Parathyroid adenoma (tissue), 2 donors: Measurements from ENCODE around the gene BIN1.

ENCODE experiments used
- H2AFZ ChIP-seq: fragments of 300-600 bp; sonication (generic); one replicate; pipeline ENCODE4 v1.7.0; 2017; ENCODE audit warnings: antibody characterized with exemption, mild to moderate bottlenecking
- H3K27ac ChIP-seq: fragments of 300-600 bp; sonication (generic); one replicate; pipeline ENCODE4 v1.7.0; 2017
- H3K27me3 ChIP-seq: fragments of 300-600 bp; sonication (generic); one replicate; pipeline ENCODE4 v1.7.0; 2017; ENCODE audit warnings: low read length; ENCODE audit not compliant: control insufficient read depth, insufficient read depth
- H3K36me3 ChIP-seq: fragments of 300-600 bp; sonication (generic); one replicate; pipeline ENCODE4 v1.7.0; 2017; ENCODE audit warnings: low read length; ENCODE audit not compliant: control insufficient read depth, insufficient read depth
- H3K4me1 ChIP-seq: fragments of 300-600 bp; sonication (generic); one replicate; pipeline ENCODE4 v1.7.0; 2017; ENCODE audit warnings: control low read depth
- H3K4me2 ChIP-seq: fragments of 300-600 bp; sonication (generic); one replicate; pipeline ENCODE4 v1.7.0; 2017; ENCODE audit warnings: low read length
- H3K4me3 ChIP-seq: fragments of 300-600 bp; sonication (generic); one replicate; pipeline ENCODE4 v1.7.0; 2017; ENCODE audit warnings: low read depth, low read length
- H3K79me2 ChIP-seq: fragments of 300-600 bp; sonication (generic); one replicate; pipeline ENCODE4 v1.7.0; 2017; ENCODE audit warnings: control low read depth
- H3K9ac ChIP-seq: fragments of 300-600 bp; sonication (generic); one replicate; pipeline ENCODE4 v1.7.0; 2017; ENCODE audit warnings: mild to moderate bottlenecking
- H3K9me3 ChIP-seq: fragments of 300-600 bp; sonication (generic); one replicate; pipeline ENCODE4 v1.7.0; 2017; ENCODE audit warnings: low read length; ENCODE audit not compliant: control insufficient read depth
- TF ChIP-seq, protein P1 (sequence below): fragments of 300-600 bp; sonication (generic); IDR thresholded peaks from one replicate; pipeline ENCODE4 v1.7.0; 2017; ENCODE audit warnings: antibody characterized with exemption, mild to moderate bottlenecking
- donor health status: primary hyperparathyroidism.

The BIN1 gene

GRCh38 chr2:127023504-127023903, 83.5 kb downstream of the BIN1 start:
- H3K4me1 ChIP-seq = peaks cover 2% of the 10 kb centered on the region
- no peaks in the 10 kb centered on the region for H3K36me3 ChIP-seq
- H3K4me2 ChIP-seq = no peak overlapping the region
- H3K27me3 ChIP-seq = no peaks in the 10 kb centered on the region
- TF ChIP-seq, protein P1, sequence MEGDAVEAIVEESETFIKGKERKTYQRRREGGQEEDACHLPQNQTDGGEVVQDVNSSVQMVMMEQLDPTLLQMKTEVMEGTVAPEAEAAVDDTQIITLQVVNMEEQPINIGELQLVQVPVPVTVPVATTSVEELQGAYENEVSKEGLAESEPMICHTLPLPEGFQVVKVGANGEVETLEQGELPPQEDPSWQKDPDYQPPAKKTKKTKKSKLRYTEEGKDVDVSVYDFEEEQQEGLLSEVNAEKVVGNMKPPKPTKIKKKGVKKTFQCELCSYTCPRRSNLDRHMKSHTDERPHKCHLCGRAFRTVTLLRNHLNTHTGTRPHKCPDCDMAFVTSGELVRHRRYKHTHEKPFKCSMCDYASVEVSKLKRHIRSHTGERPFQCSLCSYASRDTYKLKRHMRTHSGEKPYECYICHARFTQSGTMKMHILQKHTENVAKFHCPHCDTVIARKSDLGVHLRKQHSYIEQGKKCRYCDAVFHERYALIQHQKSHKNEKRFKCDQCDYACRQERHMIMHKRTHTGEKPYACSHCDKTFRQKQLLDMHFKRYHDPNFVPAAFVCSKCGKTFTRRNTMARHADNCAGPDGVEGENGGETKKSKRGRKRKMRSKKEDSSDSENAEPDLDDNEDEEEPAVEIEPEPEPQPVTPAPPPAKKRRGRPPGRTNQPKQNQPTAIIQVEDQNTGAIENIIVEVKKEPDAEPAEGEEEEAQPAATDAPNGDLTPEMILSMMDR = no peak
- H3K9me3 ChIP-seq = no peaks in the 10 kb centered on the region
- H3K79me2 ChIP-seq = no peaks in the 10 kb centered on the region
- H3K4me3 ChIP-seq = no peak overlapping the region
- H3K27ac ChIP-seq = no peak overlapping the region
- H3K9ac ChIP-seq = no peak overlapping the region
- H2AFZ ChIP-seq = no peak overlapping the region

DNA sequence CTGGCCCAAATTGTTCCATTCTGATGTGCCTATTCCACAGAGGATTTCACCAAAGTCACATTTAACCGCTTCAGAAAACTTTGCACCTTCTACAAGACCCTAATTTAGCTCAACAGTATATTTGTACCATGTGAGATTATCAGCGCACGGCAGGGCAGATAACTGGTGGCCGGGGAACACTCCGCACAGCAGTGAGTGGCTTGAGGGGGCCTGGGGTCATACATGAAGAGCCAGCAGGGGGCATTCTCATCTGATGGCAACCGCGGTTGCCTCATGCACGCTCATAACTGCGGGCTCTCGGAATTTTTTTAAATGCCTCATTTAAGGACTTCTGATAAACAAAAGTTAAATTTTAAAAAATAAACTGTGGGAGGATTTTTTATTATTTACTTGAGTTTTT, 84.1 kb downstream of the BIN1 start:
- H3K27me3 ChIP-seq = no peaks in the 10 kb centered on the region
- TF ChIP-seq, protein P1 = no peak
- no peak overlapping the region for H3K9ac ChIP-seq
- no peaks in the 10 kb centered on the region for H3K36me3 ChIP-seq
- H3K79me2 ChIP-seq = no peaks in the 10 kb centered on the region
- no peak overlapping the region for H2AFZ ChIP-seq
- H3K4me2 ChIP-seq = no peak overlapping the region
- H3K4me1 ChIP-seq = peaks cover 2% of the 10 kb centered on the region
- no peak overlapping the region for H3K4me3 ChIP-seq
- no peaks in the 10 kb centered on the region for H3K9me3 ChIP-seq
- no peak overlapping the region for H3K27ac ChIP-seq

DNA sequence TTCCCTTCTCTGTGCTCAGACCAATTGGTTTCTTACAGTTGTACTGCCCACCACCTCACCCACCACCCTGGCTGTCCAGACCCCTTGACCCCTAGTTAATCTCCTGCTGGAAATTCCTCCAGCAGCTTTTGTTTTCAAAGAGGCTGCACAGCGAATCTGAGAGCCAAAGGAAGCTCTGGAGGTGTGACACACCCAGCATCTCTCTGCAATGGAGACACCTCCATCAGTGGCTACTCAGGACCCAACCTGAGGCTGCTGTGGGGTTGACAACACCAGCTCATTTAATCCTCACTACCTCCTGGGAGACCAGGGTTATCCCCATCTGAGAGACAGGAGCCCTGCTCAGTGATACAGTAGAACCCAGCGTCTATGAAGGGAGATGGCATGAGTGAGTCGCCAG, 86.4 kb downstream of the BIN1 start:
- TF ChIP-seq, protein P1 = no peak
- H3K27me3 ChIP-seq = no peaks in the 10 kb centered on the region
- H3K9ac ChIP-seq = no peak overlapping the region
- H3K4me3 ChIP-seq = no peak overlapping the region
- no peaks in the 10 kb centered on the region for H3K9me3 ChIP-seq
- no peak overlapping the region for H3K27ac ChIP-seq
- H2AFZ ChIP-seq = no peak overlapping the region
- H3K36me3 ChIP-seq = no peaks in the 10 kb centered on the region
- no peaks in the 10 kb centered on the region for H3K79me2 ChIP-seq
- H3K4me2 ChIP-seq = no peak overlapping the region
- no peaks in the 10 kb centered on the region for H3K4me1 ChIP-seq

DNA sequence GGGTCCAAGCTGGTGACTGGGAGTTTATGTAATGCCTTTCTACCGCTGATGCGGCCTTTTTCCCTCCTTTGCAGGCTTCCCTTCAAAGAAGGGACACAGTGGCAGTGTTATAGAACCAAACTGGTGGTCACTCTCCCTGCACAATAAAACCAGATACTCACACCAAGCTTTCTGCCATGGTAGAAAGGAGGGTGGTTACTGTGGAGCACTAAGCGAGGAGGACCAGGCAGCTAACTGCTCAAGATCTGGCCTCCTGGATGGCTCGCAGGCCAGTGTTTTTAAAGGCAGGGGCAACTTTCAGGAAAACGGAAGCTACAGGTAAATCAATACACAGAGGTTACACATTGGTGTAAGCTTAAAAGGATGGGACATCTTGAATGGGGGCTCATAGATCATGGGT, 89.4 kb downstream of the BIN1 start:
- Histone ChIP-seq H3K4me3 (no peak overlapping the region), H3K27me3 (no peaks in the 10 kb centered on the region), H3K27ac (no peak overlapping the region), H3K9ac (no peak overlapping the region), H2AFZ (no peak overlapping the region), H3K36me3 (no peaks in the 10 kb centered on the region), H3K4me1 (no peaks in the 10 kb centered on the region), H3K4me2 (no peak overlapping the region), H3K79me2 (no peaks in the 10 kb centered on the region), H3K9me3 (no peaks in the 10 kb centered on the region)
- TF ChIP-seq, protein P1 = no peak

- Histone ChIP-seq H3K9me3 (no peaks in the 10 kb centered on the region), H2AFZ (no peak overlapping the region), H3K79me2 (no peaks in the 10 kb centered on the region), H3K4me3 (no peak overlapping the region), H3K36me3 (no peaks in the 10 kb centered on the region), H3K27me3 (no peaks in the 10 kb centered on the region), H3K4me1 (no peaks in the 10 kb centered on the region), H3K27ac (no peak overlapping the region), H3K9ac (no peak overlapping the region), H3K4me2 (no peak overlapping the region)
- TF ChIP-seq, protein P1 = no peak
These were observed 90.6 kb downstream of the BIN1 start for GRCh38 chr2:127016329-127016728.
